Loucy (cell line): ENCODE measurements around the gene ZNF500.

Experiments used
- H2AFZ ChIP-seq: fragments of 200-600 bp; sonication (generic); 2 replicates; pipeline ENCODE4 v1.6.0; 2016; ENCODE audit warnings: antibody characterized with exemption, mild to moderate bottlenecking, low read length, moderate library complexity
- H3F3A ChIP-seq: fragments of 200-600 bp; 2 replicates; pipeline ENCODE4 v1.6.0; 2016; ENCODE audit warnings: antibody characterized with exemption, low read depth, mild to moderate bottlenecking
- H3K27me3 ChIP-seq: fragments of 200-600 bp; sonication (generic); 2 replicates; pipeline ENCODE4 v1.6.1; 2014; ENCODE audit warnings: low read length, mild to moderate bottlenecking; ENCODE audit not compliant: insufficient read depth, poor library complexity, severe bottlenecking
- H3K36me3 ChIP-seq: fragments of 200-600 bp; sonication (generic); 2 replicates; pipeline ENCODE4 v1.6.1; 2016; ENCODE audit warnings: low read length; ENCODE audit not compliant: insufficient read depth
- H3K4me1 ChIP-seq: fragments of 200-600 bp; sonication (generic); 2 replicates; pipeline ENCODE4 v1.5.1; 2014; ENCODE audit warnings: low read length, mild to moderate bottlenecking; ENCODE audit not compliant: insufficient read depth, poor library complexity, severe bottlenecking
- H3K4me2 ChIP-seq: fragments of 200-600 bp; sonication (generic); 2 replicates; pipeline ENCODE4 v1.6.0; 2014; ENCODE audit warnings: antibody characterized with exemption, low read length, low read depth, mild to moderate bottlenecking; ENCODE audit not compliant: poor library complexity, severe bottlenecking
- H3K4me3 ChIP-seq: fragments of 200-600 bp; sonication (generic); 2 replicates; pipeline ENCODE4 v1.5.1; 2014; ENCODE audit warnings: low read length, mild to moderate bottlenecking, mixed read lengths; ENCODE audit not compliant: poor library complexity, severe bottlenecking
- H3K79me2 ChIP-seq: fragments of 200-600 bp; sonication (generic); 2 replicates; pipeline ENCODE4 v1.6.1; 2014; ENCODE audit warnings: low read length; ENCODE audit not compliant: insufficient read depth
- H3K9ac ChIP-seq: fragments of 200-600 bp; sonication (generic); 2 replicates; pipeline ENCODE4 v1.6.0; 2014; ENCODE audit warnings: mild to moderate bottlenecking, low read depth, low read length, moderate library complexity; ENCODE audit not compliant: poor library complexity, severe bottlenecking
- H3K9me2 ChIP-seq: fragments of 200-600 bp; sonication (generic); replicated peaks from 2 replicates; pipeline ENCODE4 v1.6.1; 2016; ENCODE audit warnings: low read depth, low read length, mixed read lengths
- H3K9me3 ChIP-seq: fragments of 200-600 bp; sonication (generic); 2 replicates; pipeline ENCODE4 v1.6.1; 2014; ENCODE audit warnings: mild to moderate bottlenecking, antibody characterized with exemption, low read length, low read depth; ENCODE audit not compliant: insufficient read depth
- H4K20me1 ChIP-seq: fragments of 200-600 bp; sonication (generic); 2 replicates; pipeline ENCODE4 v1.6.0; 2014; ENCODE audit warnings: antibody characterized with exemption, low read length, mild to moderate bottlenecking; ENCODE audit not compliant: insufficient read depth, poor library complexity, severe bottlenecking
- EZH2phosphoT487 ChIP-seq: fragments of 200-600 bp; IDR thresholded peaks from 2 replicates; pipeline ENCODE4 v1.6.1; 2018; ENCODE audit warnings: antibody characterized with exemption, mild to moderate bottlenecking, moderate library complexity, borderline replicate concordance
- TF ChIP-seq, protein P1 (sequence below): fragments of 200-600 bp; sonication (generic); conservative IDR thresholded peaks from 2 replicates; pipeline ENCODE4 v1.5.1; 2014; ENCODE audit warnings: mild to moderate bottlenecking, antibody characterized with exemption, low read length

ZNF500 gene

DNA sequence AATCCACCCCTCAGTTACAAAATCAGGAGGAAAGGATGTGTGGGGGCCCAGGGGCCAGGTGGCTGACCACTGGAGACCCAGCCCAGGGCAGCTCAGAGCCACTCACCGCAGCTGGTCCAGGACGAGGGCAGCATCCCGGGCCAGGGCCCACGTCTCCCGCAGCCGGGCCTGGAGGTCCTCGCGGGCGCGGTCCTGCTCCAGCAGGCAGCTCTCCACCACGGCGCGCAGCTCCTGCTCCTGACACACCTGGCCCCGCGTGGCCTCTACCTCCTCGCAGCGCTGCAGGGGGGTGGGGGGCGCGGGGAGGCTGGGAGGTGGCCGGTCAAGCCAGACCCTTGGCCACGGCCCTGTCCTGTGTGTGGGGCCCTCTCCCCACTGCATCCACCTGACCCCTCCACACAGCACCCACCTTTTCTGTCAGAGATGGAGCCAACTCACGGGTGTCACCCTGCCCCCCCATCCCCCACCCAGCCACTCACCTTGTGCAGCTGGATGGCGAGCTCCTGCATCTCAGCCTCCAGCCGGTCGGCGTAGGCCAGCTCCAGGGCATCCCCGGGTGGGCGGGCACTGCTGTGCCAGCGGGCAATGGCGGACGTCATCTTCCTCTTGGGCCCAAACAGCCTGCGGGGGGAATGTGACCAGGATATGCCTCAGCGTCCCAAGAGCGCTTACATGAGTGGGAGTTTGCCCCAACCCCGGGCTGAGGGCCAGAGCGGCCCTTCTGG, 68.5 kb downstream of the ZNF500 start:
- no peak overlapping the region for H3K9ac ChIP-seq
- no peak overlapping the region for H3K4me3 ChIP-seq
- no peaks in the 10 kb centered on the region for H3K36me3 ChIP-seq

More for the DNA sequence above, 68.5 kb downstream of the ZNF500 start:
- H3F3A ChIP-seq: no peaks in the 10 kb centered on the region
- H3K9me2 ChIP-seq: no peaks in the 10 kb centered on the region
- no peaks in the 10 kb centered on the region for H3K9me3 ChIP-seq
- peaks cover 5% of the 10 kb centered on the region; the same call in 1 of the 2 replicates for H3K79me2 ChIP-seq
- H3K4me2 ChIP-seq: no peak overlapping the region
- no peaks in the 10 kb centered on the region for H4K20me1 ChIP-seq
- H3K4me1 ChIP-seq: no peaks in the 10 kb centered on the region
- no peaks in the 10 kb centered on the region for H3K27me3 ChIP-seq
- no peak overlapping the region for H2AFZ ChIP-seq
- TF ChIP-seq EZH2phosphoT487: no peak
- TF ChIP-seq, protein P1, sequence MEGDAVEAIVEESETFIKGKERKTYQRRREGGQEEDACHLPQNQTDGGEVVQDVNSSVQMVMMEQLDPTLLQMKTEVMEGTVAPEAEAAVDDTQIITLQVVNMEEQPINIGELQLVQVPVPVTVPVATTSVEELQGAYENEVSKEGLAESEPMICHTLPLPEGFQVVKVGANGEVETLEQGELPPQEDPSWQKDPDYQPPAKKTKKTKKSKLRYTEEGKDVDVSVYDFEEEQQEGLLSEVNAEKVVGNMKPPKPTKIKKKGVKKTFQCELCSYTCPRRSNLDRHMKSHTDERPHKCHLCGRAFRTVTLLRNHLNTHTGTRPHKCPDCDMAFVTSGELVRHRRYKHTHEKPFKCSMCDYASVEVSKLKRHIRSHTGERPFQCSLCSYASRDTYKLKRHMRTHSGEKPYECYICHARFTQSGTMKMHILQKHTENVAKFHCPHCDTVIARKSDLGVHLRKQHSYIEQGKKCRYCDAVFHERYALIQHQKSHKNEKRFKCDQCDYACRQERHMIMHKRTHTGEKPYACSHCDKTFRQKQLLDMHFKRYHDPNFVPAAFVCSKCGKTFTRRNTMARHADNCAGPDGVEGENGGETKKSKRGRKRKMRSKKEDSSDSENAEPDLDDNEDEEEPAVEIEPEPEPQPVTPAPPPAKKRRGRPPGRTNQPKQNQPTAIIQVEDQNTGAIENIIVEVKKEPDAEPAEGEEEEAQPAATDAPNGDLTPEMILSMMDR: no peak
